Prostate gland (tissue), 2 donors: Measurements from ENCODE around the gene STEAP1B.

ENCODE experiments used
- POLR2A ChIP-seq: fragments of 450-650 bp; IDR thresholded peaks from one replicate; pipeline ENCODE4 v1.6.1; 2016; ENCODE audit warnings: antibody characterized with exemption, mild to moderate bottlenecking
- TF ChIP-seq, protein P1 (sequence below), 4 experiments: fragments of 200-600 bp in 2 of 4; fragments of 450-650 bp in 2 of 4; sonication (generic) in 2 of 4; IDR thresholded peaks; 1 replicate in 3 of 4; 2 replicates in 1 of 4; pipeline ENCODE4 v1.5.1; 2016 to 2019; ENCODE audit warnings: antibody characterized with exemption in 4 of 4, mild to moderate bottlenecking in 2 of 4, moderate library complexity in 2 of 4

DNA sequence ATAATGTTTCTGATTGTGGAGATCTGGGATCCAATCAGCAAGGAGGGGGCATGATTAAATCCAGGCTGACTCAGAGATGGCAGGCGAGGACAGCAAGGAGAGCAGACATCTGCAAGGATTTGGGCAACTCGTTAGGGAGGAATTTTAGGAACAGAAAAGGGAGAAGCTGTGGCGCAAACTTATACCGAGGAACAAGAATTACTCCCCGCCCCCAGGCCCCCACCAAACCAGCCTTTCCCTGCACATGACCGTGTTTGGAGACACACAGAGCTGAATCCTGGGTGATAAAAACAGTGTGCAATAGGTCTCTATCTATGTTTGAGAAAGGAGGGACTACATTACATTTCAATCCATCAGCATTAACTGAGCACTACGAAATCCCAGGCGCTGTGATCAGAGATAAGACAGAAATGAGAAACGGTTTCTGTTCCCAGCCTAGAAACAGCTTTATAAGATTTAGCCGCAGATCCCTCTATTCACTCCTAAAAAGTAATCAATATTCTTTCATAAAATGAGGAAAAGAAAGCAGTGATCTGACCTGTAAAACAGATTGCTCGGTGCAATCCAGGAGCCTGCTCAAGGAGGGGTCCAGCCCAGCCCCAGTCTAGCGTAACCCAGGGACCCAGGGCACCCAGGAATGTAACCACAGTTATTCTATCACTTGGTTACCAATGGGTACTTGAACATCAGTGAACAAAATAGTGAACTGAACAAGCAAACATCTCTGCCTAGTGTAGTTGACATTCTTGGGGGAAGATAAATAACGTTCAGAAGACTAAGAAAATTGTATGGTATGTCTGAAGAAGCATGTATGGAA, 105.9 kb downstream of the STEAP1B start:
- TF ChIP-seq, protein P1, sequence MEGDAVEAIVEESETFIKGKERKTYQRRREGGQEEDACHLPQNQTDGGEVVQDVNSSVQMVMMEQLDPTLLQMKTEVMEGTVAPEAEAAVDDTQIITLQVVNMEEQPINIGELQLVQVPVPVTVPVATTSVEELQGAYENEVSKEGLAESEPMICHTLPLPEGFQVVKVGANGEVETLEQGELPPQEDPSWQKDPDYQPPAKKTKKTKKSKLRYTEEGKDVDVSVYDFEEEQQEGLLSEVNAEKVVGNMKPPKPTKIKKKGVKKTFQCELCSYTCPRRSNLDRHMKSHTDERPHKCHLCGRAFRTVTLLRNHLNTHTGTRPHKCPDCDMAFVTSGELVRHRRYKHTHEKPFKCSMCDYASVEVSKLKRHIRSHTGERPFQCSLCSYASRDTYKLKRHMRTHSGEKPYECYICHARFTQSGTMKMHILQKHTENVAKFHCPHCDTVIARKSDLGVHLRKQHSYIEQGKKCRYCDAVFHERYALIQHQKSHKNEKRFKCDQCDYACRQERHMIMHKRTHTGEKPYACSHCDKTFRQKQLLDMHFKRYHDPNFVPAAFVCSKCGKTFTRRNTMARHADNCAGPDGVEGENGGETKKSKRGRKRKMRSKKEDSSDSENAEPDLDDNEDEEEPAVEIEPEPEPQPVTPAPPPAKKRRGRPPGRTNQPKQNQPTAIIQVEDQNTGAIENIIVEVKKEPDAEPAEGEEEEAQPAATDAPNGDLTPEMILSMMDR (IDR thresholded peaks at IDR 0.05), result no peak
- no peak for TF ChIP-seq POLR2A
